Activated T-cell treated with anti-CD3 and anti-CD28 coated beads for 48 hours (primary cell): ENCODE results near the gene CMTM8.

Source experiments
- DNase-seq: peaks from one replicate; pipeline ENCODE4 v3.0.0-alpha.2; 2020; ENCODE audit warnings: low read depth

CMTM8 gene

GRCh38 chr3:32308378-32308777 is 69.9 kb downstream of the CMTM8 start:
- no peak for DNase-seq

GRCh38 chr3:32309654-32310242 is 71.3 kb downstream of the CMTM8 start:
- DNase-seq, result no peak

GRCh38 chr3:32310336-32310735 is 71.9 kb downstream of the CMTM8 start:
- no peak for DNase-seq

- no peak for DNase-seq
Observed at GRCh38 chr3:32310918-32311839, 72.7 kb downstream of the CMTM8 start.

- no peak for DNase-seq
Observed at GRCh38 chr3:32312251-32312650, 73.8 kb downstream of the CMTM8 start.

GRCh38 chr3:32313169-32313568 is 74.7 kb downstream of the CMTM8 start:
- DNase-seq, result no peak

GRCh38 chr3:32313723-32314473 is 75.4 kb downstream of the CMTM8 start:
- peak; percentile 13 for DNase-seq

GRCh38 chr3:32315441-32315840 is 77.0 kb downstream of the CMTM8 start:
- DNase-seq, result no peak

GRCh38 chr3:32316319-32316718 is 77.8 kb downstream of the CMTM8 start:
- DNase-seq, result no peak

GRCh38 chr3:32316976-32317375 is 78.5 kb downstream of the CMTM8 start:
- no peak for DNase-seq

- no peak for DNase-seq
Observed at GRCh38 chr3:32319607-32320006, 81.1 kb downstream of the CMTM8 start.

- DNase-seq, result no peak
Observed at GRCh38 chr3:32320080-32320479, 81.6 kb downstream of the CMTM8 start.

GRCh38 chr3:32321095-32321790 is 82.8 kb downstream of the CMTM8 start:
- no peak for DNase-seq

- no peak for DNase-seq
Observed at GRCh38 chr3:32322311-32322710, 83.8 kb downstream of the CMTM8 start.

- no peak for DNase-seq
Observed at GRCh38 chr3:32323604-32324003, 85.1 kb downstream of the CMTM8 start.

- no peak for DNase-seq
Observed at GRCh38 chr3:32325201-32325600, 86.7 kb downstream of the CMTM8 start.

GRCh38 chr3:32325927-32326326 is 87.4 kb downstream of the CMTM8 start:
- DNase-seq, result no peak

GRCh38 chr3:32326795-32327194 is 88.3 kb downstream of the CMTM8 start:
- no peak for DNase-seq

- DNase-seq, result peak; percentile 30
Observed at GRCh38 chr3:32334675-32335074, 96.2 kb downstream of the CMTM8 start.

- no peak for DNase-seq
Observed at GRCh38 chr3:32335365-32336112, 97.1 kb downstream of the CMTM8 start.

- no peak for DNase-seq
Observed at GRCh38 chr3:32336113-32336498, 97.6 kb downstream of the CMTM8 start.
